NCI-H2196 treated with DMSO at 0.1 percent for 48 hours (cell line): ENCODE results near the gene EREG.

Experiments used
- DNase-seq: peaks from one replicate; lab custom pipeline; 2025; ENCODE audit not compliant: unreplicated experiment; lab: John Stamatoyannopoulos, UW

The EREG gene

GRCh38 chr4:74364652-74365491 lies at the start of gene EREG:
EREG (plus strand) TSS chr4:74365145; CDS start chr4:74365309, 164 bp downstream.
- no peak for DNase-seq

GRCh38 chr4:74315376-74315775 lies 49.6 kb upstream of the EREG start:
- DNase-seq: no peak

GRCh38 chr4:74316397-74316796 lies 48.5 kb upstream of the EREG start:
- DNase-seq: no peak

- no peak for DNase-seq
These were observed 47.2 kb upstream of the EREG start for GRCh38 chr4:74317616-74318246.

GRCh38 chr4:74318276-74318675 lies 46.7 kb upstream of the EREG start:
- DNase-seq: no peak

- no peak for DNase-seq
These were observed 45.5 kb upstream of the EREG start for GRCh38 chr4:74319470-74319869.

- peak; percentile 11 for DNase-seq
These were observed 44.3 kb upstream of the EREG start for GRCh38 chr4:74320559-74321118.

- DNase-seq: no peak
These were observed 42.6 kb upstream of the EREG start for GRCh38 chr4:74322301-74322700.

GRCh38 chr4:74323663-74324062 lies 41.3 kb upstream of the EREG start:
- DNase-seq: no peak

GRCh38 chr4:74324262-74324661 lies 40.7 kb upstream of the EREG start:
- DNase-seq: no peak

GRCh38 chr4:74325886-74326285 lies 39.1 kb upstream of the EREG start:
- DNase-seq: no peak

- no peak for DNase-seq
These were observed 37.2 kb upstream of the EREG start for GRCh38 chr4:74327762-74328161.

GRCh38 chr4:74328501-74328900 lies 36.4 kb upstream of the EREG start:
- no peak for DNase-seq

GRCh38 chr4:74329307-74329706 lies 35.6 kb upstream of the EREG start:
- no peak for DNase-seq

GRCh38 chr4:74330295-74330750 lies 34.6 kb upstream of the EREG start:
- DNase-seq: no peak

GRCh38 chr4:74331252-74331651 lies 33.7 kb upstream of the EREG start:
- DNase-seq: no peak

- no peak for DNase-seq
These were observed 33.0 kb upstream of the EREG start for GRCh38 chr4:74331944-74332343.

- DNase-seq: no peak
These were observed 30.3 kb upstream of the EREG start for GRCh38 chr4:74334636-74335035.

GRCh38 chr4:74335341-74336021 lies 29.5 kb upstream of the EREG start:
- DNase-seq: no peak

GRCh38 chr4:74338792-74339333 lies 26.1 kb upstream of the EREG start:
- no peak for DNase-seq

- no peak for DNase-seq
These were observed 25.4 kb upstream of the EREG start for GRCh38 chr4:74339501-74339900.
